Stimulated activated CD8-positive, alpha-beta memory T cell treated with anti-CD3 and anti-CD28 coated beads, Interleukin-7, amount 100 ng/mL, for 1 hour (primary cell): Measurements from ENCODE around the gene COL4A1.

Source experiments
- DNase-seq, 2 donors: peaks; one replicate each; pipeline ENCODE4 v3.0.0-alpha.2; 2020; ENCODE audit warnings: low read depth in 2 of 2

The COL4A1 gene

GRCh38 chr13:110197471-110197870, 109.5 kb downstream of the COL4A1 start:
- DNase-seq = no peak

GRCh38 chr13:110197026-110197425, 109.9 kb downstream of the COL4A1 start:
- no peak for DNase-seq

GRCh38 chr13:110195547-110196485, 111.1 kb downstream of the COL4A1 start:
- DNase-seq = no peak

GRCh38 chr13:110194451-110194850, 112.5 kb downstream of the COL4A1 start:
- DNase-seq = no peak

GRCh38 chr13:110193491-110193890, 113.5 kb downstream of the COL4A1 start:
- DNase-seq = no peak

GRCh38 chr13:110192472-110192871, 114.5 kb downstream of the COL4A1 start:
- DNase-seq = no peak

- no peak for DNase-seq
These were observed 119.3 kb downstream of the COL4A1 start for GRCh38 chr13:110187641-110188161.

GRCh38 chr13:110186231-110186855, 120.6 kb downstream of the COL4A1 start:
- no peak for DNase-seq

- no peak for DNase-seq
These were observed 121.3 kb downstream of the COL4A1 start for GRCh38 chr13:110185696-110186095.

- no peak for DNase-seq
These were observed 123.0 kb downstream of the COL4A1 start for GRCh38 chr13:110183910-110184309.

- DNase-seq = no peak
These were observed 124.5 kb downstream of the COL4A1 start for GRCh38 chr13:110182461-110182860.

GRCh38 chr13:110182003-110182402, 125.0 kb downstream of the COL4A1 start:
- no peak for DNase-seq

GRCh38 chr13:110179857-110180147, 127.2 kb downstream of the COL4A1 start:
- DNase-seq = no peak

- DNase-seq = no peak
These were observed 127.7 kb downstream of the COL4A1 start for GRCh38 chr13:110179116-110179856.

- no peak for DNase-seq
These were observed 129.2 kb downstream of the COL4A1 start for GRCh38 chr13:110177790-110178189.

GRCh38 chr13:110176431-110176830, 130.5 kb downstream of the COL4A1 start:
- DNase-seq = no peak

- DNase-seq = no peak
These were observed 133.6 kb downstream of the COL4A1 start for GRCh38 chr13:110173247-110173818.

GRCh38 chr13:110170882-110171281, 136.1 kb downstream of the COL4A1 start:
- no peak for DNase-seq

GRCh38 chr13:110170020-110170790, 136.8 kb downstream of the COL4A1 start:
- no peak for DNase-seq

GRCh38 chr13:110168999-110169933, 137.7 kb downstream of the COL4A1 start:
- DNase-seq = no peak
